Measurements from ENCODE around the gene PSMD12.
A peak's percentile ranks its signal among the peaks of the same experiment; 100 is the strongest.

The PSMD12 gene

DNA sequence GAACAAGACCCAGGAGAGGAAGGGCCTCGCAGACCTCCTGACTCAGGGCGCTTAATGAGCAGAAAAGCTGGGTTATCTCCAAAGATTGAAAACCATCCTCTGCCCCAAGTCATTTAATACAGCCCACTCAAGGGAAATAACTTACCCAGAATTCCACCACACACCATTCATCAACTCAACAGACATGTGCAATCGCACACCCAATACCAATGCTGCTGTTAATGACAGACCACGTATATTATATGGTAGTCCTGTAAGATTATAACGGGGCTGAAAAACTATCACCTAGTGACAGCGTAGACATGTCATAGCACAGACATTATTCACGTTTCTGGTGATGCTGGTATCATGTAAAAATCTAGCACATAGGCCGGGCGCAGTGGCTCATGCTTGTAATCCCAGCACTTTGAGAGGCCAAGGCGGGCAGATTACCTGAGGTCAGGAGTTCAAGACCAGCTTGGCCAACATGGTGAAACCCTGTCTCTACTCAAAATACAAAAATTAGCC, 68.9 kb downstream of the PSMD12 start:
- no peak overlapping the region for H4K91ac ChIP-seq (ENCODE audit: low read length)
- no peaks in the 10 kb centered on the region for H3K27me3 ChIP-seq (ENCODE audit: control insufficient read depth in 1 of 2, insufficient read depth in 1 of 2, low read length in 2 of 2)
- no peak overlapping the region for H2BK120ac ChIP-seq (ENCODE audit: low read depth, low read length)
- 93% methylated on average over 10 of the region's 10 CpGs for WGBS
- H3K23ac ChIP-seq (ENCODE audit: low read length in 2 of 2), result no peak overlapping the region
- H3K14ac ChIP-seq (ENCODE audit: low read length in 2 of 2), result no peak overlapping the region
- no peak overlapping the region for H2BK12ac ChIP-seq (ENCODE audit: low read length in 2 of 2)
- no peak overlapping the region for H3K27ac ChIP-seq (ENCODE audit: low read length, poor library complexity, severe bottlenecking)
- no peak overlapping the region for H3K9ac ChIP-seq (ENCODE audit: low read length)
- H3K36me3 ChIP-seq (ENCODE audit: control insufficient read depth in 1 of 2, insufficient read depth in 2 of 2, low read depth in 1 of 2, low read length in 2 of 2), result no peaks in the 10 kb centered on the region
- no peak overlapping the region for H2BK15ac ChIP-seq (ENCODE audit: low read depth, poor library complexity, severe bottlenecking)
- H2BK5ac ChIP-seq (ENCODE audit: low read depth, low read length, poor library complexity, severe bottlenecking), result no peak overlapping the region
- H2AFZ ChIP-seq (ENCODE audit: low read depth, low read length), result no peak overlapping the region
- H3K79me1 ChIP-seq (replicated peaks; ENCODE audit: low read length, poor library complexity, severe bottlenecking), result no peaks in the 10 kb centered on the region
- H3K4me3 ChIP-seq (ENCODE audit: insufficient read depth in 1 of 2, low read depth in 1 of 2, low read length in 2 of 2), result no peak overlapping the region
- H3K18ac ChIP-seq (ENCODE audit: low read depth in 1 of 2, low read length in 2 of 2), result no peak overlapping the region
- no peaks in the 10 kb centered on the region for H3K4me1 ChIP-seq (ENCODE audit: control insufficient read depth, insufficient read depth, low read depth, low read length)
- H3K9me3 ChIP-seq (ENCODE audit: control insufficient read depth, low read length), result no peaks in the 10 kb centered on the region
- no peak overlapping the region for H4K8ac ChIP-seq (ENCODE audit: low read length)
- no peak overlapping the region for H3K4ac ChIP-seq (ENCODE audit: low read depth in 1 of 2, low read length in 2 of 2)
- no peak overlapping the region for H3K4me2 ChIP-seq (ENCODE audit: low read length, poor library complexity, severe bottlenecking)
- no peak for DNase-seq
- H2AK5ac ChIP-seq (ENCODE audit: low read length, severe bottlenecking), result no peak overlapping the region

DNA sequence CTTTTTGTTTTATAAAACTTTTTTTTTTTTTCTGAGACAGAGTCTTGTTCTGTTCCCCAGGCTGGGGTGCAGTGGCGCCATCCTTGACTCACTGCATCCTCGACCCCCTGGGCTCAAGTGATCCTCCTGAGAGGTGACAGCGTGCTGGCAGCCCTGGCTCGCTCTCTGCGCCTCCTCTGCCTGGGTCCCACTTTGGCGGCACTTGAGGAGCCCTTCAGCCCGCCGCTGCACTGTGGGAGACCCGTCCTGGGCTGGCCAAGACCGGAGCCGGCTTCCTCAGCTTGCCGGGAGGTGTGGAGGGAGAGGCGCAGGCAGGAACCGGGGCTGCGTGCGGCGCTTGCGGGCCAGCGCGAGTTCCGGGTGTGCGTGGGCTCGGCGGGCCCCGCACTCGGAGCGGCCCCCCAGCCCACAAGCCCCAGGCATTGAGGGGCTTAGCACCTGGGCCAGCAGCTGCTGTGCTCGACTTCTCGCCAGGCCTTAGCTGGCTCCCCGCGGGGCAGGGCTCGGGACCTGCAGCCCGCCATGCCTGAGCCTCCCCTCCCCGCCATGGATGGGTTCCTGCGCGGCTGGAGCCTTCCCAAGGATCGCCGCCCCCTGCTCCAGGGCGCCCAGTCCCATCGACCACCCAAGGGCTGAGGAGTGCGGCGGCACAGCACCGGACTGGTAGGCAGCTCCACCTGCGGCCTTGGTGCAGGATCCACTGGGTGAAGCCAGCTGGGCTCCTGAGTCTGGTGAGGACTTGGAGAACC, 71.8 kb downstream of the PSMD12 start:
- H3K79me1 ChIP-seq (replicated peaks; ENCODE audit: low read length, poor library complexity, severe bottlenecking), result no peaks in the 10 kb centered on the region
- no peak overlapping the region for H2BK12ac ChIP-seq (ENCODE audit: low read length in 2 of 2)
- no peak overlapping the region for H2BK15ac ChIP-seq (ENCODE audit: low read depth, poor library complexity, severe bottlenecking)
- H3K9ac ChIP-seq (ENCODE audit: low read length), result no peak overlapping the region
- H3K4me1 ChIP-seq (ENCODE audit: control insufficient read depth, insufficient read depth, low read depth, low read length), result peaks cover under 1% of the 10 kb centered on the region
- H4K8ac ChIP-seq (ENCODE audit: low read length), result no peak overlapping the region
- H3K18ac ChIP-seq (ENCODE audit: low read depth in 1 of 2, low read length in 2 of 2), result no peak overlapping the region
- H3K27me3 ChIP-seq (ENCODE audit: control insufficient read depth in 1 of 2, insufficient read depth in 1 of 2, low read length in 2 of 2), result no peaks in the 10 kb centered on the region
- no peak overlapping the region for H3K23ac ChIP-seq (ENCODE audit: low read length in 2 of 2)
- no peak overlapping the region for H3K4me2 ChIP-seq (ENCODE audit: low read length, poor library complexity, severe bottlenecking)
- no peak overlapping the region for H3K4ac ChIP-seq (ENCODE audit: low read depth in 1 of 2, low read length in 2 of 2)
- H3K9me3 ChIP-seq (ENCODE audit: control insufficient read depth, low read length), result no peaks in the 10 kb centered on the region
- no peak overlapping the region for H3K4me3 ChIP-seq (ENCODE audit: insufficient read depth in 1 of 2, low read depth in 1 of 2, low read length in 2 of 2)
- H3K14ac ChIP-seq (ENCODE audit: low read length in 2 of 2), result no peak overlapping the region
- H2BK5ac ChIP-seq (ENCODE audit: low read depth, low read length, poor library complexity, severe bottlenecking), result no peak overlapping the region
- no peak overlapping the region for H2AK5ac ChIP-seq (ENCODE audit: low read length, severe bottlenecking)
- no peak for DNase-seq
- no peaks in the 10 kb centered on the region for H3K36me3 ChIP-seq (ENCODE audit: control insufficient read depth in 1 of 2, insufficient read depth in 2 of 2, low read depth in 1 of 2, low read length in 2 of 2)
- 95% methylated on average over 44 of the region's 44 CpGs for WGBS
- no peak overlapping the region for H2AFZ ChIP-seq (ENCODE audit: low read depth, low read length)
- H4K91ac ChIP-seq (ENCODE audit: low read length), result no peak overlapping the region
- no peak overlapping the region for H2BK120ac ChIP-seq (ENCODE audit: low read depth, low read length)
- no peak overlapping the region for H3K27ac ChIP-seq (ENCODE audit: low read length, poor library complexity, severe bottlenecking)

DNA sequence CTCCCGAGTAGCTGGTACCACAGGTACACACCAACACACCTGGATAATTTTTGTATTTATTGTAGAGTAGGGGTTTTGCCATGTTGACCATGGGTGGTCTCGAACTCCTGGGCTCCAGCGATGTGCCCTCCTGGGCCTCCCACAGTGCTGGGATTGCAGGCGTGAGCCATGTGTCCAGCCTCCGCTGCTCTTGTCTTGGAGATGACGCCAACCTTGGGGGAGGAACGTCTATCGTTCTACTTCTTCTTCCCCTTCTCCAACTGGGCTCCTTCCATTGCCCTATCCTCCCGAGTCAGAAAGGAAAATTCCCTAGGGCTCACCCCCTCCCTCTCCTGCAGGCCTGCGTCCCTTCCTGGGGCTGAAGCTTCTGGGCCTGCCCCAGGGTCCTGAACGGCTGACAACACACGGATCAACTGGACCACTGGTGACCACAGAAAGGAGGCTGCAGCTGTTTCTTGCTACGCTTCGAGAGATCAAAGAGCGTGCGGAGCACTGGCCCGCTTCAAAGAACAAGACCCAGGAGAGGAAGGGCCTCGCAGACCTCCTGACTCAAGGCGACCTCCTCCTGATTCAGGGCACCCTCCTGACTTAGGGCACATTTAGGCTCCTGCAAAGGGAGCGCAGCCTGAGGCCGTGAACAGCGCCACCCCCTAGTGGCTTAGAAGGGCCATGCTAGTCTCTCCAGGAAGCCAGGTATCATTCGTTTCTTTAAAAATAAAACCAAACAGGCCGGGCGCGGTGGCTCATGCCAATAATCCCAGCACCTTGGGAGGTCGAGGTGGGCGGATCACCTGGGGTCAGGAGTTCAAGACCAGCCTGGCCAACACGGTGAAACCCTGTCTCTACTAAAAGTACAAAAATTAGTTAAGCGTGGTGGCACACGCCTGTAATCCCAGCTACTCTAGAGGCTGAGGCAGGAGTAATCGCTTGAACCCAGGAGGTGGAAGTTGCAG, 72.8 kb downstream of the PSMD12 start:
- H2BK12ac ChIP-seq (ENCODE audit: low read length in 2 of 2), result no peak overlapping the region
- H3K14ac ChIP-seq (ENCODE audit: low read length in 2 of 2), result no peak overlapping the region
- H3K9ac ChIP-seq (ENCODE audit: low read length), result peak overlapping the region; percentile 36
- H3K4me3 ChIP-seq (ENCODE audit: insufficient read depth in 1 of 2, low read depth in 1 of 2, low read length in 2 of 2), result no peak overlapping the region
- no peak overlapping the region for H2BK15ac ChIP-seq (ENCODE audit: low read depth, poor library complexity, severe bottlenecking)
- no peak overlapping the region for H3K27ac ChIP-seq (ENCODE audit: low read length, poor library complexity, severe bottlenecking)
- H2BK5ac ChIP-seq (ENCODE audit: low read depth, low read length, poor library complexity, severe bottlenecking), result no peak overlapping the region
- H3K4me2 ChIP-seq (ENCODE audit: low read length, poor library complexity, severe bottlenecking), result no peak overlapping the region
- no peak overlapping the region for H3K23ac ChIP-seq (ENCODE audit: low read length in 2 of 2)
- WGBS, result 69% methylated on average over 31 of the region's 32 CpGs
- H3K27me3 ChIP-seq (ENCODE audit: control insufficient read depth in 1 of 2, insufficient read depth in 1 of 2, low read length in 2 of 2), result no peaks in the 10 kb centered on the region
- no peak overlapping the region for H2AFZ ChIP-seq (ENCODE audit: low read depth, low read length)
- no peak overlapping the region for H4K91ac ChIP-seq (ENCODE audit: low read length)
- no peak overlapping the region for H2AK5ac ChIP-seq (ENCODE audit: low read length, severe bottlenecking)
- peaks cover 1% of the 10 kb centered on the region for H3K4me1 ChIP-seq (ENCODE audit: control insufficient read depth, insufficient read depth, low read depth, low read length)
- H3K4ac ChIP-seq (ENCODE audit: low read depth in 1 of 2, low read length in 2 of 2), result no peak overlapping the region
- H4K8ac ChIP-seq (ENCODE audit: low read length), result no peak overlapping the region
- H3K18ac ChIP-seq (ENCODE audit: low read depth in 1 of 2, low read length in 2 of 2), result no peak overlapping the region
- peak; percentile 43 for DNase-seq
- no peaks in the 10 kb centered on the region for H3K79me1 ChIP-seq (replicated peaks; ENCODE audit: low read length, poor library complexity, severe bottlenecking)
- no peak overlapping the region for H2BK120ac ChIP-seq (ENCODE audit: low read depth, low read length)
- no peaks in the 10 kb centered on the region for H3K36me3 ChIP-seq (ENCODE audit: control insufficient read depth in 1 of 2, insufficient read depth in 2 of 2, low read depth in 1 of 2, low read length in 2 of 2)
- H3K9me3 ChIP-seq (ENCODE audit: control insufficient read depth, low read length), result no peaks in the 10 kb centered on the region

DNA sequence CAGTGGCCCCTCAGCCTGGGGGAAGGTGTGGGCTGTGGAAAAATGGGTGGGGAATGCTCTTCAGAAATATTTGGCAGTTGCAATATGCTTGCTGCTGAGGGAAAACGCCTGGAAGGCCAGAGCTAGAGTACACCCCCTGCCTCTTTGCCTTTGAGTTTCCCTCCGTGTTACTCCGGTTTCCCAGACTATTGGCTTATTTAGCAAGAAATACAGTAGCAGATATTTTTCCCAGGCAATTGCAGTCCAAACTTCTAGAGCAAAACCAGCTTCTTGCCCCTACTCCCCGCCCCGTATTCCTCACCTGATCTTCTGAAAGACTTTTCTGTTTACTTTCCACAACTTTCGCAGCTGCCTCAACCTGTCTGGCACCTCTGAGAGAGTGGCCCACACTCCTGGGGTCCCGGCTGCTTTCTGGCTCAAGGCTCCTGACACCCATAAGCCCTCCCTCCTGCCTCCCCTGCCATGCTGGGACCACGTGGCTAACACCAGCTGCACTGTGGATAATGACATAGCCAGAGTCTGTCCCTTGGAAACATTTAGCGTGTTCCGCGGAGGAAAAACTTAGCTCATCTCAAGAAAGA, 75.6 kb downstream of the PSMD12 start:
- 81% methylated on average over 10 of the region's 11 CpGs for WGBS
- H3K36me3 ChIP-seq (ENCODE audit: control insufficient read depth in 1 of 2, insufficient read depth in 2 of 2, low read depth in 1 of 2, low read length in 2 of 2), result no peaks in the 10 kb centered on the region
- H3K27ac ChIP-seq (ENCODE audit: low read length, poor library complexity, severe bottlenecking), result no peak overlapping the region
- H3K4me3 ChIP-seq (ENCODE audit: insufficient read depth in 1 of 2, low read depth in 1 of 2, low read length in 2 of 2), result no peak overlapping the region
- no peak overlapping the region for H2BK12ac ChIP-seq (ENCODE audit: low read length in 2 of 2)
- no peak overlapping the region for H4K8ac ChIP-seq (ENCODE audit: low read length)
- H3K9ac ChIP-seq (ENCODE audit: low read length), result no peak overlapping the region
- peaks cover 3% of the 10 kb centered on the region for H3K4me1 ChIP-seq (ENCODE audit: control insufficient read depth, insufficient read depth, low read depth, low read length)
- H3K27me3 ChIP-seq (ENCODE audit: control insufficient read depth in 1 of 2, insufficient read depth in 1 of 2, low read length in 2 of 2), result no peaks in the 10 kb centered on the region
- H3K4me2 ChIP-seq (ENCODE audit: low read length, poor library complexity, severe bottlenecking), result no peak overlapping the region
- no peaks in the 10 kb centered on the region for H3K9me3 ChIP-seq (ENCODE audit: control insufficient read depth, low read length)
- H3K23ac ChIP-seq (ENCODE audit: low read length in 2 of 2), result peak overlapping the region in 1 of 2 experiments; percentile 24
- H2BK5ac ChIP-seq (ENCODE audit: low read depth, low read length, poor library complexity, severe bottlenecking), result no peak overlapping the region
- DNase-seq, result no peak
- no peak overlapping the region for H2AFZ ChIP-seq (ENCODE audit: low read depth, low read length)
- H4K91ac ChIP-seq (ENCODE audit: low read length), result no peak overlapping the region
- H3K18ac ChIP-seq (ENCODE audit: low read depth in 1 of 2, low read length in 2 of 2), result no peak overlapping the region
- H3K14ac ChIP-seq (ENCODE audit: low read length in 2 of 2), result no peak overlapping the region
- H3K79me1 ChIP-seq (replicated peaks; ENCODE audit: low read length, poor library complexity, severe bottlenecking), result no peaks in the 10 kb centered on the region
- H2BK15ac ChIP-seq (ENCODE audit: low read depth, poor library complexity, severe bottlenecking), result peak overlapping the region; percentile 40
- H3K4ac ChIP-seq (ENCODE audit: low read depth in 1 of 2, low read length in 2 of 2), result no peak overlapping the region
- no peak overlapping the region for H2AK5ac ChIP-seq (ENCODE audit: low read length, severe bottlenecking)
- no peak overlapping the region for H2BK120ac ChIP-seq (ENCODE audit: low read depth, low read length)

All from mesenchymal stem cell (in vitro differentiated cells and primary cell).